ENCODE results near the gene SLC10A7.

DNA sequence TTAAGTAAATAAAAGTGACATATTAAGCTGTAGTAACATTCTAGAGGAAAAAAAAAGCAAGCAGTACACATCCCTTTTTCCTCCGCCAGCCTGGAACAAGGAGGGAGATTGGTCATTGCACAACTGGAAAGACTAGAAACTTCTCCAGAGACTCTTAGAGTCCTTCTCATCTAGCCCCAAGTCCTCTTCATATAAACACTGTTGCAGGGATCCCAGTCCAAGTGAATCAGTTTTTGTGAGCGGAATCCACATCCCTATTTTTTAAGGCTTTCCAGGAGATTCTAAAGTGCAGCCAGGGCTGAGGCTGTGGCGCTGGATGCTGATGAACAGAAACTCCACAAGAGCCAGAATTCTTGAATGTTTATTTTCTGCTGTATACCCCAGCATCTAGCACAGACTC is 283.6 kb downstream of the SLC10A7 start:
- TF ChIP-seq, protein P1, sequence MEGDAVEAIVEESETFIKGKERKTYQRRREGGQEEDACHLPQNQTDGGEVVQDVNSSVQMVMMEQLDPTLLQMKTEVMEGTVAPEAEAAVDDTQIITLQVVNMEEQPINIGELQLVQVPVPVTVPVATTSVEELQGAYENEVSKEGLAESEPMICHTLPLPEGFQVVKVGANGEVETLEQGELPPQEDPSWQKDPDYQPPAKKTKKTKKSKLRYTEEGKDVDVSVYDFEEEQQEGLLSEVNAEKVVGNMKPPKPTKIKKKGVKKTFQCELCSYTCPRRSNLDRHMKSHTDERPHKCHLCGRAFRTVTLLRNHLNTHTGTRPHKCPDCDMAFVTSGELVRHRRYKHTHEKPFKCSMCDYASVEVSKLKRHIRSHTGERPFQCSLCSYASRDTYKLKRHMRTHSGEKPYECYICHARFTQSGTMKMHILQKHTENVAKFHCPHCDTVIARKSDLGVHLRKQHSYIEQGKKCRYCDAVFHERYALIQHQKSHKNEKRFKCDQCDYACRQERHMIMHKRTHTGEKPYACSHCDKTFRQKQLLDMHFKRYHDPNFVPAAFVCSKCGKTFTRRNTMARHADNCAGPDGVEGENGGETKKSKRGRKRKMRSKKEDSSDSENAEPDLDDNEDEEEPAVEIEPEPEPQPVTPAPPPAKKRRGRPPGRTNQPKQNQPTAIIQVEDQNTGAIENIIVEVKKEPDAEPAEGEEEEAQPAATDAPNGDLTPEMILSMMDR (IDR thresholded peaks at IDR 0.05; ENCODE audit: insufficient read depth, low read length, poor library complexity, severe bottlenecking), result no peak
- no peak for TF ChIP-seq EZH2phosphoT487 (conservative IDR thresholded peaks at IDR 0.05; ENCODE audit: low read length)

Measured in SU-DHL-6 (cell line).